Endodermal cell (in vitro differentiated cells): ENCODE results near the gene CD99. TPM values are rescaled to one million over a fixed set of nuclear protein-coding genes. Genes with fewer than 3 reads are reported as not detected.

Experiments
- DNase-seq: peaks from one replicate; pipeline ENCODE4 v3.0.0-alpha.2; 2017
- H3K27ac ChIP-seq: 2 replicates; pipeline ENCODE4 v1.5.1; 2013; ENCODE audit warnings: mild to moderate bottlenecking, low read depth, low read length, moderate library complexity
- H3K27me3 ChIP-seq: 2 replicates; pipeline ENCODE4 v1.6.1; 2013; ENCODE audit warnings: mild to moderate bottlenecking, low read length, moderate library complexity; ENCODE audit not compliant: insufficient read depth, control insufficient read depth, poor library complexity, severe bottlenecking
- H3K36me3 ChIP-seq: 2 replicates; pipeline ENCODE4 v1.7.0; 2013; ENCODE audit warnings: mild to moderate bottlenecking, low read length, moderate library complexity; ENCODE audit not compliant: control insufficient read depth, insufficient read depth
- H3K4me1 ChIP-seq: one replicate; pipeline ENCODE4 v1.7.0; 2013; ENCODE audit warnings: low read length; ENCODE audit not compliant: control insufficient read depth, insufficient read depth
- H3K4me3 ChIP-seq: 2 replicates; pipeline ENCODE4 v1.5.1; 2013; ENCODE audit warnings: mild to moderate bottlenecking, low read length, moderate library complexity
- H3K9ac ChIP-seq: 2 replicates; pipeline ENCODE4 v1.6.1; 2013; ENCODE audit warnings: mild to moderate bottlenecking, low read length, moderate library complexity; ENCODE audit not compliant: poor library complexity, severe bottlenecking; ENCODE audit errors: extremely low read depth
- H3K9me3 ChIP-seq: 2 replicates; pipeline ENCODE4 v1.6.1; 2013; ENCODE audit warnings: mild to moderate bottlenecking, low read length, moderate library complexity; ENCODE audit not compliant: control insufficient read depth
- H3K27ac Mint-ChIP-seq: 2 replicates; pipeline ENCODE4 v1.8.0; 2020; ENCODE audit warnings: mixed read lengths
- H3K27me3 Mint-ChIP-seq: 2 replicates; pipeline ENCODE4 v1.8.0; 2021; ENCODE audit warnings: mild to moderate bottlenecking, mixed read lengths; ENCODE audit not compliant: insufficient read depth
- H3K36me3 Mint-ChIP-seq: 2 replicates; pipeline ENCODE4 v1.8.0; 2020; ENCODE audit warnings: low read depth, mixed read lengths
- H3K4me1 Mint-ChIP-seq: 2 replicates; pipeline ENCODE4 v1.8.0; 2020; ENCODE audit warnings: mixed read lengths
- H3K4me3 Mint-ChIP-seq: 2 replicates; pipeline ENCODE4 v1.8.0; 2020; ENCODE audit warnings: mild to moderate bottlenecking, moderate library complexity, mixed read lengths
- H3K9me3 Mint-ChIP-seq: 2 replicates; pipeline ENCODE4 v1.8.0; 2020; ENCODE audit warnings: mild to moderate bottlenecking, mixed read lengths
- CTCF ChIP-seq: fragments of 200-600 bp; sonication (generic); conservative IDR thresholded peaks from 2 replicates; pipeline ENCODE4 v1.5.0; 2021; ENCODE audit warnings: antibody characterized with exemption, mild to moderate bottlenecking
- WGBS, 2 experiments: methylation state at CpG; one replicate each; pipeline versions ENCODE4 v1.1.5 to v1.1.7; 2013; ENCODE audit warnings: missing lambda C conversion rate in 2 of 2, mixed read lengths in 1 of 2; ENCODE audit not compliant: insufficient coverage in 1 of 2, insufficient read length in 1 of 2; 5-methylcytosine and 5-hydroxymethylcytosine counted together
- total RNA-seq, 2 donors: library from RNA; stranded (reverse); fragmentation: NEBNext Ultra II Directional in 1 of 2; extraction: Animal tissue kit (Norgen Biotek cat#: 25700) in 1 of 2; gene quantifications; 2 replicates in 1 of 2; 3 replicates in 1 of 2; pipeline ENCODE4 v1.2.1, GENCODE V29; 2021

The CD99 gene
- total RNA-seq, 2 donors from 2014 or later, result 314 to 397 TPM

GRCh38 chrX:2665387-2666304, 25.4 kb upstream of the CD99 start:
- Histone ChIP-seq H3K27ac (no peak overlapping the region), H3K36me3 (no peaks in the 10 kb centered on the region), H3K9me3 (no peaks in the 10 kb centered on the region), H3K4me1 (no peaks in the 10 kb centered on the region), H3K27me3 (no peaks in the 10 kb centered on the region), H3K4me3 (no peak overlapping the region), H3K9ac (no peak overlapping the region)
- DNase-seq, result no peak
- Mint-ChIP-seq H3K27me3 (no peaks in the 10 kb centered on the region), H3K36me3 (peaks cover 4% of the 10 kb centered on the region), H3K4me1 (peaks cover 5% of the 10 kb centered on the region), H3K27ac (no peak overlapping the region), H3K9me3 (no peaks in the 10 kb centered on the region), H3K4me3 (no peak overlapping the region)
- WGBS, 2 experiments, result 90 to 92% methylated on average over 7 of the region's 7 CpGs
- no peak for TF ChIP-seq CTCF

GRCh38 chrX:2666491-2666890, 24.6 kb upstream of the CD99 start:
- no peak overlapping the region for H3K27ac Mint-ChIP-seq
- no peaks in the 10 kb centered on the region for H3K27me3 Mint-ChIP-seq
- Histone ChIP-seq H3K4me3 (no peak overlapping the region), H3K27me3 (no peaks in the 10 kb centered on the region), H3K4me1 (no peaks in the 10 kb centered on the region), H3K27ac (no peak overlapping the region), H3K36me3 (no peaks in the 10 kb centered on the region), H3K9ac (no peak overlapping the region), H3K9me3 (no peaks in the 10 kb centered on the region)
- H3K9me3 Mint-ChIP-seq, result no peaks in the 10 kb centered on the region
- TF ChIP-seq CTCF, result no peak
- peaks cover 2% of the 10 kb centered on the region for H3K36me3 Mint-ChIP-seq
- 92 to 95% methylated on average over 2 of the region's 2 CpGs for WGBS, 2 experiments
- peaks cover 5% of the 10 kb centered on the region for H3K4me1 Mint-ChIP-seq
- H3K4me3 Mint-ChIP-seq, result no peak overlapping the region
- no peak for DNase-seq

- Histone ChIP-seq H3K9ac (no peak overlapping the region), H3K9me3 (no peaks in the 10 kb centered on the region), H3K4me3 (no peak overlapping the region), H3K4me1 (no peaks in the 10 kb centered on the region), H3K36me3 (no peaks in the 10 kb centered on the region), H3K27ac (no peak overlapping the region), H3K27me3 (no peaks in the 10 kb centered on the region)
- TF ChIP-seq CTCF, result no peak
- Mint-ChIP-seq H3K27ac (no peak overlapping the region), H3K27me3 (no peaks in the 10 kb centered on the region), H3K4me3 (no peak overlapping the region), H3K4me1 (no peaks in the 10 kb centered on the region), H3K9me3 (peaks cover 3% of the 10 kb centered on the region), H3K36me3 (peaks cover 6% of the 10 kb centered on the region)
- no peak for DNase-seq
- 66 to 69% methylated on average over 4 of the region's 4 CpGs for WGBS, 2 experiments
These were observed 20.1 kb upstream of the CD99 start for GRCh38 chrX:2670978-2671377.
